Fibroblast of skin of back (primary cell): Measurements from ENCODE around the gene CAND1.
"Not testable (repeated sequence)": the region's sequence is repeated elsewhere in the genome, so short reads cannot be mapped to it uniquely, and the experiment has no call there.

Experiments
- DNase-seq: peaks from one replicate; pipeline ENCODE4 v3.0.0-alpha.2; 2013

Gene CAND1

DNA sequence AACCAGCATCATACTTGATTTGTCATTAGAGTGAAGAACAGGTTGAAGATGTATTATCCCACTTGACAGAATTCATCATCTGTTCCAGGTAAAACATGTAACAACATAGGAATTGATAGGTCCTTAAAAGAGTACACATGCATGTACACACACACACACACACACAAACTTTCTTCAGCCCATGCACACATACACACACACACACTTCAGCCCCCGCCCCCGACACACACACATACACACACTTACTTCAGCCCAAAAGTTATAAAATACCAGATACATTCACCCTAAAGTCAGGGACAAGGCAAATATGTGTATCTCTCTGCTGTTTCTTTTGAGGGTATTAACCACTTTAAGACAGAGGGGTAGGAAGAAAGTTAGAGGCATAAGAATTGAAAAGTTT lies 15.4 kb downstream of the CAND1 start:
- no peak for DNase-seq

DNA sequence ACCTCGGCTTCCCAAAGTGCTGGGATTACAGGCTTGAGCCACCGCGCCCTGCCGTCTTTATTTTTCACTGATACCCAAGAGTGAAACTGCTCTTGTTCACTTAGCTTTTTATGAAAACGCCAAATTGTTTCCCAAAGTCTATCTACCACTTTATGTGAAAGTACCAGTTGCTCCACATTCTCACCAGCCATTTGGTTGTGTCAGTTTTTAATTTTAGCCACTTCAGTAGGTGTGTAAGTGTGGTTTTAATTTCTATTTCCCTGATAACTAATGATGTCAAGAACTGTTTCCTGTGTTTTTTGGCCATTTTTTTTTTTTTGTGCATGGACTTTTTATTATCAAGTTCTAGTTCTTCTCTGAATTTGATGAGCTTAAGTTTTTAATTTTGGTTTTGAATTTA lies 17.1 kb downstream of the CAND1 start:
- DNase-seq = no peak

DNA sequence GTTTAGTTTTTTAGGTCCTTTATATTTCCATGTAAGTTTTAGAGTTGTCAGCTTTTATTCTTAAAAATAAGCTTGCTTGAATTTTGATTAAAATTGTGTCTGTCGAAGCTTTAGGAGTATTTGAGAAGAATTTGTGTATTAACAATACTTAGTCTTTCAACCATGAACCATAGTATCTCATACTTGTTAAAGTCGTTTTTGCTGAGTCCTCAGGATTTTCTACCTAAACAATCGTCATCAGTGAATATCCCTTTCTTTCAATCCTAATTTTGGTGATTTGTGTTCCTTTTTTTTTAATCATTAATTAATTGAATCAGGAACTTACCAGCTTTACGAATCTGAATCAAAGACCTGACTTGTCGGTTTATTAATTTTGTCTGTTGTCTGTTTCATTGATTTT lies 18.2 kb downstream of the CAND1 start:
- no peak for DNase-seq

DNA sequence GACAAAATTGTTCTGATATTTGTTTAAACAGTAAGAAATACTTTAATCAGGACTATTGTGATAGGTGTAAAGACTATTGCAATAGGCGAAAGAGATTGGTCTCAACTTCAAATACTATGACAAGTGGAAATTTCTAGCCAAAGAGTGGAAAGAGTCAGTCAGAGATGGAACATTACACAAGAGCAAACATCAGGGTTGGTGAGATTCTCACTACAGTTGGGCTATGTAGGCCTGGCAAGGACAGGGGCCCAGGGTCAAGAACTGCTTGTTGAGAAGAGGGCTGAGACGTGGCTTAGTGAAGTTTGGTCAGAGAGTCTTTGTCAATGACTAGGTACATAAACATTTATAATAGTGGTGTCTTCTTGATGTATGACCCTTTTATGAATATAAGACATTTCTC lies 19.4 kb downstream of the CAND1 start:
- no peak for DNase-seq

DNA sequence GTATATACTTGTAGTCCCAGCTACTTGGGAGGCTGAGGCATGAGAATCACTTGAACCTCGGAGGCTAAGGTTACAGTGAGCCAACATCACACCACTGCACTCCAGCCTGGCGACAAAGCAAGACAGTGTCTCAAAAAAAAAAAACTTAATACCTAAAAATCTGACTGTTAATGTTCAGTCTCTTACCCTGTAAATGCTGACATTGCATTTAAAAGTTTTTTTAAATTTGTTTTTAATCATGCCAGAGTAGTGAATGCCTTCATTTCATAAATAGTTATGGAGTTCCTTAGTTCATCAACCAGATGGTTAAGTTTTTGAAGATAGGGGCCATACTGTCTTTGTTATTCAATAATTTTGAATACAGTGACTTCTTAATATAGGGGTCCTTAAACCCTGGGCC lies 21.2 kb downstream of the CAND1 start:
- no peak for DNase-seq

DNA sequence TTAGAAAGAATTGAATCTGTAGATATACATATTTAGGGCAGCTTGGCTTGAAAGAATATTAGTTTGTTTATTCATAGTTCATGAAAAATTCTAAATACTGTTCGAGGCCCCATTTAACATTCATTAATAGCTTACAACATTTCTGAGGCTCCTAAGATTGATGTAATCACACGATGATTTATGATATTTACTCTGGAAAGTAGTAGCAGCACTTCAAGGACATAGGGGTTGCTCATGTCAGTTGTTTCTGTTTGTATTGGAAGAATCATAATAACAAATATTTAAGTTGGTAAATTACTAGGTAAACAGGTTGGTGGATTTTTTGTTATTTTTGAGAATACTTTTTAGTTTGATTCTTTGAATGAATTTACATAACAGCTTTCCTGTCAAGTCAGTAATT lies 30.4 kb downstream of the CAND1 start:
- DNase-seq = no peak

DNA sequence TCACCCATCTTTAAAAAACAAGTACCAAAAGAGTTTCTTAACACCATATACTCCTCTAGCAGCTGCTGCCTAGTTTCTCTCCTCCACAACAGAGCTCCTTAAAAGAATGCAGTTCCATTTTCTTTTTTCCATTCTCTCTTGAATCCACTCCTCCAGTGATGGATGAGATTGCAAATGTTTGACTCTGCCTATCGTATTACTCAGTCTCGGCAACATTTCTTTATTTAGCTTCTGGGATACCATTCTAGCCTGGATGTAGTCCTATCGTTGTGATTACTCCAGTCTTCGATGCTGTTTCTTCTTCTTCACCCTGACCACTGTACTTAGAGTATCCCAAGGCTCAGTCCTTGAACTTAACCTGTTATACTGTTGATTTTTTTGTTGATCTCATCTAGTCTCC lies 30.8 kb downstream of the CAND1 start:
- DNase-seq = no peak

DNA sequence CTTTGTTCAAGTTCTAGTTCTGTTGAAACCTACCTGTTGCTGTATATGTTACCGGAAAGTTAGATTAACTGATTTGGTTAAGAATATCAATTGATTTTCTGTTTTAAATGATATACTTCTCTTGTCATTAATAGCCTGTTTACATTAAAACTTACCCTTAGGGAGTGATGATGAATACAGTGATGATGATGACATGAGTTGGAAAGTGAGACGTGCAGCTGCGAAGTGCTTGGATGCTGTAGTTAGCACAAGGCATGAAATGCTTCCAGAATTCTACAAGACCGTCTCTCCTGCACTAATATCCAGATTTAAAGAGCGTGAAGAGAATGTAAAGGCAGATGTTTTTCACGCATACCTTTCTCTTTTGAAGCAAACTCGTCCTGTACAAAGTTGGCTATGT lies 33.0 kb downstream of the CAND1 start:
- DNase-seq = no peak

DNA sequence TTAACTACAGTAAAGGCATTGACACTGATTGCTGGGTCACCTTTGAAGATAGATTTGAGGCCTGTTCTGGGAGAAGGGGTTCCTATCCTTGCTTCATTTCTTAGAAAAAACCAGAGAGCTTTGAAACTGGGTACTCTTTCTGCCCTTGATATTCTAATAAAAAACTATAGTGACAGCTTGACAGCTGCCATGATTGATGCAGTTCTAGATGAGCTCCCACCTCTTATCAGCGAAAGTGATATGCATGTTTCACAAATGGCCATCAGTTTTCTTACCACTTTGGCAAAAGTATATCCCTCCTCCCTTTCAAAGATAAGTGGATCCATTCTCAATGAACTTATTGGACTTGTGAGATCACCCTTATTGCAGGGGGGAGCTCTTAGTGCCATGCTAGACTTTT lies 36.4 kb downstream of the CAND1 start:
- no peak for DNase-seq

DNA sequence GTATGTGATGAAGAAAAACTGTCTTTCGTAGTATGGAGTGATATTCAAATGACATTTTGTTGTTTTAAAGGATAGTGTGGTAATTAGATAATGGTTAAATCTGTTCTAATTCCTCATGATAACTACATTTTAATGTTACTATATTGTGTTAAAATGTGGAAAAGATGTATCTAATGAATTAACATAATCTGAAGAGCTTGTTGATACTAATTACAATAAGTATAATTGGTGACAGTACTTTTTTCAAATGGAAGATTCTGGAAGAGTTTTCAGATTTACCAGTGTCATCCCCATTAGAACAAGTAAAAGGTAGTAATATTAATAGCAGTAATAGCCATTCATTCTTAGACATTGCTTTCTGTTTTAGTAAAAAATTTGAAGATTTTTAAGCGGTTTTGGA lies 37.6 kb downstream of the CAND1 start:
- DNase-seq = no peak

DNA sequence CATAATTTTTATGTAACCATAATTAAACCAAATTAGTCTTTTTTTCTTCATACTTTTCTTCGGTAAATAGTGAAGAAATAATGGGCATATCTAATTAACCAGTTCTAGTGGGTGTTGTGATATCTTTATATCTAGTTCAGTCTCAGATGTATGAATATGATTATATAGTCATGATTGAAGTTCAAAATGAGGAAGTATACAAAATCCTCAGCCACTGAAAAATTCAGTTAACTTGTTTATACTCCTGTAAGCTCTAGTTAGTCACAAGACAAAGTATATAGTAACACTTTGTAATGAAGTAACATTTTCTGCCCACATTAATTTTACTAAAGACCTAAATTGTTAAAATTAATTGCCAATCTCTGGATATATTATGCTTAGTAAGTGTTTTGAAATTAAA lies 46.5 kb downstream of the CAND1 start:
- no peak for DNase-seq

DNA sequence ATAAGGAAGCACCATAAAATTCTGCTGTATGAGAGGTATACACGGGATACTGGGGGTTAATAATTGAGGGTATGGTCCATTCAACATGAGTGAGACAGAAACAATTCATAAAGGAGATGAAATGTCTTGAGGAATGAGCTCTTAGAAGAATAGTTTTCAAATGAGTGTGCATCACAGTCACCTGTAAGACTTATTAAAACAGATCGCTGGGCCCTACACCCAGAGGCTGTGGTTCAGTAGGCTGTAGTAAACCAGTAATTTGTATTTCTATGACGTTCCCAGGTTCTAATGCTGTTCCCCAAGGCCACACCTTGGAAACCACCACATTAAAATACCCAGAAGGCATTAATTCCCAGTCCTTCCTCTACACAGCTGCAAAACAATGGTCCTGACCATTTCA lies 49.6 kb downstream of the CAND1 start:
- no peak for DNase-seq

DNA sequence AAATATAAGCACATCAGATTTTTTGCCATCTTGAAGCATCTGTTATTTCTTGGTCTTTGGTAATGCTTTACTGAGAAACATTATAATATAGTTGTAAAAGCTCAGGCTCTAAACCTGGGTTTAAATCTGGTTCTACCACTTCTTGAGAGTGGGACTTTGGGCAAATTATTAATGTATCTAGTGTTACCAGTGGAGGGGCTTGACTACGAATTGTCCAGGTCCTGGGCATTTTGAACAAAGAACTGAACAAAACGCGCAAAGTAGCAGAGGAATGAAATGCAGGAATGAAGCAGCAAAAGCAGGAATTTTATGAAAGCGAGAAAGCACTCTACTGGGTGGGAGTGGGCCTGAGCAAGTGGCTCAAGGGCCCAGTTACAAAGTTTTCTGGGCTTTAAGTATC lies 50.8 kb downstream of the CAND1 start:
- DNase-seq = no peak

DNA sequence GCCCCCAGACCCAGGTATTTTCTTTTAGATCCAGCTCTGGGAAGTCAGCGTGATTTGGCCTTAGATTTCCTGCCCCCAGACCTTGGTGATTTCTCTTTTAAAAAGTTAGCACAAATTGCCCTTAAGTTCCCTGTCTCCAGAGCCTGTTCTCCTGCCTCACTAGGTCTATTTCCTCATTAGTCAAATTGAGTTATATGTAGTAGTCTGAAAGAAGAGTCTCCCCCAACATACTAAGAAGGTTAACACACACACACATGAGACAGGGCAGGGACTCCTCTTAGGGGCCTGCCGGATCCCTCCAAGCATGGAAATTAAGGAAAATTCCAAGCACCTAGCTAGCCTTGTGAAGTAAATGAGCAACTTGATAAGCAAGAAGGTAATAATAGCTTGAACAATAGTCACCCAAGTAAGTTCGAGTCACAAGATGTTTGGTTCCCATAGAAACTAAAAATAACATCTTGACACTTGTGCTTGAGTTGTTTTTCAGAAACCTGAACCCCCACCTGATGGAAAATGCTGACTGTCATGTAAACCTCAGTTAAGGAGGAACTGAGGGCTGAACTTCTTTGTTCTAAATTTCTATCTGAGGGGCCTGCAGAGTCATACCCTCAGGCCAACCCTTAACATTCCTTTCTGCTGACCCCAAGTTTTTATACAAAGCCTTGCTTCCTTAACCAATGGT lies 51.6 kb downstream of the CAND1 start:
- DNase-seq = peak; percentile 8

DNA sequence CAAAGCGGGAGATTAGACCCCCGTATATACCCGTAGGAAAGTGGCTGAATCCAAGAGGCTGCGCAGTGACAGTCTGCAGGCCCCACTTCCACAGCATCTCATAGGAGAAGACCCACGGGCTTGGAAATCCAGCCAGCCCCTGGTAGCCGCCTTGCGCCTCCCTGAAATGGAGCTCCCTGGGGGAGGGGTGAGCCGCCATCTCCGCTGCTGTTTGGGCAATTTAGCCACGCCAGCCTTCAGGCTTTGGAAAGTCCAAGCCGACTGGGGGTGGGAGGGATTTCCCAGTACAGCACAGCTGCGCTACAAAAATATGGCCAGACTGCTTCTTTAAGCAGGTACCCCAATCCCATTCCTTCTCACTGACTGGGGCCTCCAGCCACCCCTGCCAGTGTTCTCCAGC lies 53.4 kb downstream of the CAND1 start:
- no peak for DNase-seq

DNA sequence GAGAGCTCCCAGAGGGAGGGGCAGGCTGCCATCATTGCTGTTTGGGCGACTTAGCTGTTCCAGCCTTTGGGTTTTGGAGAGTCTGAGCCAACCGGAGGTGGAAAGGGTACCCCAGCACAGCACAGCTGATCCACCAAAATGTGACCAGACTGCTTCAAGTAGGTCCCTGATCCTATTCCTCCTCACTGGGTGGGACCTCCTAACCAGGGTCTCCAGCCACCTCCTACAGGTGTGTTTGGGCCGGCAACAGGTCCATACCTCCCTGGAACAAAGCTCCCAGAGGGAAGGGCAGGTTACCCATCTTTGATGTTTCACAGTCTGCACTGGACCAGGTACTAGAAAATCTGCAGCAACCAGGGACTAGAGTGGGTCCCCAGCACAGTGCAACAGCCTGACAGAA lies 53.8 kb downstream of the CAND1 start:
- no peak for DNase-seq

DNA sequence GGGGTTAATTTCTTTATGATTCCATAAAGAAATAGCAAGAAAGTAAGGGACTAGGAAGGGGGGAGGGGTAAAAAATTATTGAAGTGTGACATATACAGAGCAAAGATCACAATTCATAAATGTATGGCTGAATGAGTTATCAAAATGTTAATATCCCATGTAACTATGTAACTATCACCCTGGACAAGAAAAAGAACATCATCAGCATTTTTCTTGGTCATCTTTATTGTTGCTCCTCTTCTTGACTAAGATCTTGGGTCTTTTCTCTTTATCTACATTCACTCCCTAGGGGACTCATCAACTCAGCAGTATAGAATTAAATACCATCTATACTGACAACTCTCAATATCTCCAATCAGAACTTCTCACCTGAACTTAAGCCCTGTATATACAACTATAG lies 57.5 kb downstream of the CAND1 start:
- no peak for DNase-seq

DNA sequence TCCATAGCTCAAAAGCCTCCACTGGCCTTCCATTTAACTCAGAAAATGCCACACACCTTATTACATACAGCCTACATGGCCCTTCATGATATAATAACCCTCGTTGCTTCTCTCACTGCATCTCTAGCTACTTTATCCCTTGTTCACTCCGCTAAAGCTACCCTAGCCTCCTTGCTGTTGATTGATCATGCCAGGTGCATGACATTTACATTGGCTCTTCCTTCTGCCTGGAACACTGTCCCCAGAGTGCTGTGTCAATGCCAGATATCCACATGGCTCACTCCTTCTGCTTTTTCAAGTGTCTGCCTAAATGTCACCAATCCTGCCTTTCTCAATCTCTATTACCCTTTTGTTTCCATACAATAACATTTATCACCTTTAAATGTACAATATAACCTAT lies 58.3 kb downstream of the CAND1 start:
- no peak for DNase-seq

DNA sequence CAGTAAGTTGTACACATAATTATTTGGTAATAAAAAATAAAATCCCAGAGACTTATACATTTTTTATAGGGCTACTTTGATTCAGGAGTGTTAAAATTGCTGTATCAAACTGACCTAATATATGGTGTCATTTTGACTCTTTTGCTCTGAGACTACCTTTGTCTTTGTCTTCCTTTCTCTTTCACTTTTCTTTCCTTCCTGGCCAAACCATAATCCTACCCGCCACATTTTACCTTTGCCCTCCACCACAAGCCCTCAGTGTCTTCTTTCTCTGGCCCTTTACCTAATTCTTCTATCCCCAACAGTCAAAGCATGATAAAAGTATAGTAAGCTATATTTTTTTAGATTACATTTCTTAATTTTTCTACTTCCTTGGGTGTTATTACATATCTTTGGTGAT lies 62.0 kb downstream of the CAND1 start:
- DNase-seq = no peak

DNA sequence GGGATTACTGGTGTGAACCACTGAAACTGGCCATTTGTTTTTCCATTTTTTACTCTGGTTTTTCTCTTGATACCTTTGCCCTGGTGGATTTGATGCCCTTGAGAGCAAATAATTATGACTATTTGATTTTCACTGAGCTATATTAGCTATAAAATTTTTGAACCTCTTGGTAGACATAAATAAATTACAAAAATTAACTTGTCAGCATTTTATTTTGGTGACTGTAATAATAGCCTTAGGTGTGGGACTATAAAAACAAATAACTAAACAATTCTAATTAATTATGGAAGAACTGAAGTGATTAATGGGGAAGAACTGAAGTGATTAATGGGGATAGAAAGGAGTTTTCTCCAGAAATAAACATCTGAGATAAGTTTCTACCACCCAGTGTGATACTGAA lies 62.7 kb downstream of the CAND1 start:
- DNase-seq = no peak

DNA sequence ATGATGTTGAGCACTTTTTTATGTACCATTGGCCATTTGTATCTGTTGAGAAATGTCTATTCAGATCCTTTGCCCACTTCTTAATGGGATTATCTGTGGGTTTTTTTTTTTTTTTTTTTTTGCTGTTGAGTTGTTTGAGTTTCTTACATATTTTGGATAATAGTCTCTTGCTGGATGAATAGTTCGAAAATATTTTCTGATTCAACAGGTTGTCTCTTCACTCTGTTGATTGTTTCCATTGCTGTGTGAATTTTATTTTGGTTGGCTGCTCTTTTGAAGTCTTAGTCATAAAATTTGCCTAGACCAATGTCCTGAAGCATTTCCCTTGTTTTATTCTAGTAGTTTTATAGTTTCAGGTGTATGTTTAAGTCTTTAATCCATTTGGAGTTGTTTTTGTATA lies 64.5 kb downstream of the CAND1 start:
- no peak for DNase-seq

DNA sequence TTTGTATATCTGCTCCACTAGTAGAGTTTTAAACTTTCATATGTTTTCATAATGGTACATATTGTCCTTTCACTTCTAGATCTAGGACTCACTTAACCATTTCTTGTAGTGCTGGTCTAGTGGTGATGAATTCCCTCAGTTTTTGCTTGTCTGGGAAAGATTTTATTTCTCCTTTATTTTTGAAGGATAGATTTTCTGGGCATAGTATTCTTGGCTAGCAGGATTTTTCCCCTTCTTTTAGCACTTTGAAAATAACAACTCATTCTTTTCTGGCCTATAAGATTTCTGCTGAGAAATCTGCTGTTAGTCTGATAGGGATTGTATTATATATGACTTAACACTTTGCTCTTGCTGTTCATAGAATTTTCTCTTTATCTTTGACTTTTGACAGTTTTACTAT lies 69.3 kb downstream of the CAND1 start:
- DNase-seq = no peak

DNA sequence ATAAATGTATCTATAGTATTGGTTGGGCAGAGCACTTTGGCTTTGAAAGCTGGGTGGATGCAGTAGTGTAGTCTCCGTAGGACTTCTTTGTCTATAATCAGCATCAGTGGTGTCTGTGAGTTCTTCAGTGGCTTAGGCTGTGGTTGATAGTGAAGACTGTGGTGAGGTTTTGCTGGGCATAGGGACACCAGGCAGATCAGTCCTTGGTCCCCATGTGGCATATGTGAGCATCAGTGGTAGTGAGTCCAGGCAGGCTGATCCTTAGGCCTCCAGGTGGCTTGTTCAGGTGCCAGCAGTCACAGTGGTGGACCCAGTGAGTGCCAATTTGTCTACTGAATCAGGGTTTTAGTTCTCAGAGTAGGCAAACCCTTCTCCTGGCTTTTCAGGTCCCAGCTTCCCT lies 70.4 kb downstream of the CAND1 start:
- DNase-seq = no peak

DNA sequence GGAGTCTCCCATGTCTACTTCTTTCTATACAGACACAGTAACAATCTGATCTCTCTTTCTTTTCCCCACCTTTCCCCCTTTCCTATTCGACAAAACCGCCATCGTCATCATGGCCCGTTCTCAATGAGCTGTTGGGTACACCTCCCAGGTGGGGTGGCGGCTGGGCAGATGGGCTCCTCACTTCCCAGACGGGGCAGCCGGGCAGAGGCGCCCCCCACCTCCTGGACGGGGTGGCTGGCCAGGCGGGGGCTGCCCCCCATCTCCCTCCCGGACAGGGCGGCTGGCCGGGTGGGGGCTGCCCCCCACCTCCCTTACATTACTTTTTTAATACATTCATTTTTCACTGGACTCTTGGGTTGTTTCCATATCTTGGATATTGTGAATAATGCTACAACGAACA lies 71.9 kb downstream of the CAND1 start:
- DNase-seq = not testable (repeated sequence)

DNA sequence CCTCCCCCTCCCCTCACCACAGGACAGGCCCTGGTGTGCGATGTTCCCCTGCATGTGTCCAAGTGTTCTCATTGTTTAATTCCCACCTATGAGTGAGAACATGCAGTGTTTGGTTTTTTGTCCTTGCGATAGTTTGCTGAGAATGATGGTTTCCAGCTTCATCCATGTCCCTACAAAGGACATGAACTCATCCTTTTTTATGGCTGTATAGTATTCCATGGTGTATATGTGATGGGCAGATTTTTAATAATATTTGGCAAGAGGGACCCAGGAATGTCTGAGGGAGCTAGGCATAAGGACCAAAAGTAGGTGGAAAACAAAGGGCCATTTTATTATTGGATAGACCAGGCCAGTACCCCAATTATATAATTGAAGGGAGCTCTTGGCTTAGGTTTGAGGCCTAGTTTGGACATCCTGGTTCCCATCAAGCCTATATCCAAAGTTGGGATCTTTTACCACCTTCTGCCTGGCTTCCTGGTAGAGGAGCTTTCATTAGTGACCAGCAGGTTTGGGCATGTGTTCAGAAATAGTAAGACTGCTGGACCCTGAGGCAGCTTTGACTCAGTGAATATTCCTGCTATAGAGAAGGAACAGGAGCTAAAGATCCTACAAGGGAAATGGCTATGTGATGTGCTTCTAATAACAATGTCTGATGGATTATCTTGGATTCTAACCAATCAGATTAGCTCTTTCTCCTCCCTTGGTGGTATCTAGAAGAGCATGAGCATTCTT lies 76.0 kb downstream of the CAND1 start:
- no peak for DNase-seq
